PC-3 (cell line): Measurements from ENCODE around the gene EXOSC3. TPM values are rescaled to one million over a fixed set of nuclear protein-coding genes. Genes with fewer than 3 reads are reported as not detected.

ENCODE experiments used
- ATAC-seq: fragments of 200-7000 bp; cut with Tn5 transposase; 2 replicates; pipeline ENCODE4 v1.9.1; 2020; ENCODE audit warnings: mild to moderate bottlenecking, moderate library complexity
- BruUV-seq: library from RNA; stranded (reverse); fragments of 400-500 nt; replicated peaks from 2 replicates; lab custom pipeline; 2021; lab: Mats Ljungman, UMichigan
- CTCF ChIA-PET: fragments of 300-600 bp; sonication (Branson Sonifier 250); formaldehyde crosslinking; loops from one replicate; lab custom pipeline; 2022; ENCODE audit warnings: antibody characterized with exemption; lab: Charles Lee
- POLR2A ChIA-PET: fragments of 300-600 bp; sonication (Branson Sonifier 250); formaldehyde crosslinking; loops from one replicate; lab custom pipeline; 2022; ENCODE audit warnings: antibody characterized with exemption; ENCODE audit not compliant: unreplicated experiment; lab: Charles Lee
- DNase-seq: peaks from one replicate; pipeline ENCODE4 v3.0.0-alpha.2; 2015
- H2AFZ ChIP-seq: fragments of 300-600 bp; sonication (generic); 2 replicates; pipeline ENCODE4 v1.6.0; 2016; ENCODE audit warnings: antibody characterized with exemption, low read length
- H3F3A ChIP-seq: fragments of 300-600 bp; sonication (generic); one replicate; pipeline ENCODE4 v1.6.0; 2017; ENCODE audit warnings: antibody characterized with exemption, low read length, control low read depth, mild to moderate bottlenecking; ENCODE audit not compliant: unreplicated experiment
- H3K27ac ChIP-seq: fragments of 300-600 bp; sonication (generic); 2 replicates; pipeline ENCODE4 v1.5.1; 2016; ENCODE audit warnings: mild to moderate bottlenecking, low read length
- H3K27me3 ChIP-seq: fragments of 300-600 bp; sonication (generic); 2 replicates; pipeline ENCODE4 v1.6.1; 2016; ENCODE audit warnings: low read length, mixed read lengths
- H3K36me3 ChIP-seq: fragments of 300-600 bp; sonication (generic); 2 replicates; pipeline ENCODE4 v1.6.1; 2016; ENCODE audit warnings: low read depth, mixed run types, low read length, mixed read lengths
- H3K4me1 ChIP-seq: fragments of 300-600 bp; sonication (generic); 2 replicates; pipeline ENCODE4 v1.5.1; 2016; ENCODE audit warnings: low read length; ENCODE audit not compliant: insufficient read depth
- H3K4me2 ChIP-seq: fragments of 300-600 bp; sonication (generic); 2 replicates; pipeline ENCODE4 v1.6.0; 2016; ENCODE audit warnings: low read length
- H3K4me3 ChIP-seq: fragments of 300-600 bp; sonication (generic); 2 replicates; pipeline ENCODE4 v1.5.1; 2016; ENCODE audit warnings: mild to moderate bottlenecking, low read length, mixed read lengths
- H3K79me2 ChIP-seq: fragments of 300-600 bp; sonication (generic); 2 replicates; pipeline ENCODE4 v1.6.1; 2017; ENCODE audit warnings: low read length, mixed read lengths
- H3K9ac ChIP-seq: fragments of 300-600 bp; sonication (generic); 2 replicates; pipeline ENCODE4 v1.6.0; 2016; ENCODE audit warnings: mild to moderate bottlenecking, low read length
- H3K9me2 ChIP-seq: fragments of 300-600 bp; sonication (generic); replicated peaks from 2 replicates; pipeline ENCODE4 v1.6.1; 2016; ENCODE audit warnings: mixed run types, low read length, mixed read lengths
- H3K9me3 ChIP-seq: fragments of 300-600 bp; sonication (generic); 2 replicates; pipeline ENCODE4 v1.6.1; 2016; ENCODE audit warnings: low read length, mixed read lengths
- H4K20me1 ChIP-seq: fragments of 300-600 bp; sonication (generic); 2 replicates; pipeline ENCODE4 v1.6.1; 2016; ENCODE audit warnings: low read length, mixed read lengths
- CTCF ChIP-seq: fragments of 300-600 bp; sonication (generic); conservative IDR thresholded peaks from 2 replicates; pipeline ENCODE4 v1.5.1; 2017; ENCODE audit warnings: antibody characterized with exemption, low read depth, mild to moderate bottlenecking, low read length
- EZH2 ChIP-seq: fragments of 300-600 bp; sonication (generic); IDR thresholded peaks from one replicate; pipeline ENCODE4 v1.6.1; 2017; ENCODE audit warnings: antibody characterized with exemption, mild to moderate bottlenecking, low read length; ENCODE audit not compliant: unreplicated experiment
- EZH2phosphoT487 ChIP-seq: fragments of 300-600 bp; sonication (generic); IDR thresholded peaks from 2 replicates; pipeline ENCODE4 v1.6.1; 2018; ENCODE audit warnings: mild to moderate bottlenecking, antibody characterized with exemption, low read length, borderline replicate concordance
- intact Hi-C: fragments of 100-400 bp; cut with micrococcal nuclease; formaldehyde crosslinking; loops from 2 replicates; pipeline ENCODE4 v1.9.0; 2023
- total RNA-seq: library from RNA; depleted of rRNA; stranded (reverse); fragments of >200 nt; gene quantifications from 2 replicates; pipeline ENCODE4 v1.2.3, GENCODE V29; 2014

The EXOSC3 gene
- total RNA-seq, 1 experiment from 2014 or later, result 98.3 TPM

DNA sequence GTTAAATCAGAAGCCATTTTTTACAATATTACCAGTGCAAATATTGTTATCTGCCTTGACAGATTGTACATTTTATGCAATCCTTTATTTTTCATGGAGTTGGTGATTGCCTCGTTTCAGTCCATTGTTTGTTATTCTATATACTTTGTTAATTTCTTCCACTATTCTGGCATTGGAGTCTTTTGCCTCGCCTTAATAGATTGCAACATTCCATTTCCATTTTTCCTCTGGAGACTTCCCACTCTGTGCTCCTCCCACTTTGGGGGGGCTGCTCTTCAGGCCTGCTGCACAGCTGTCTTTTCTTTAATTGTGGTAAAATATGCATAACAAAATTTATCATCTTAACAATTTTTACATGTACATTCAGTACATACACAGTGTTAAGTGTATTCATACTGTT, 11.4 kb upstream of the EXOSC3 start:
- no peaks in the 10 kb centered on the region for H3K36me3 ChIP-seq
- no peak overlapping the region for H3K27ac ChIP-seq
- ATAC-seq, result no peak
- H3K79me2 ChIP-seq, result peaks cover 4% of the 10 kb centered on the region
- ChIA-PET CTCF (no interaction called here), POLR2A (no interaction called here)
- intact Hi-C loops, result no loop called here
- H3K27me3 ChIP-seq, result no peaks in the 10 kb centered on the region
- H2AFZ ChIP-seq, result no peak overlapping the region
- no peak overlapping the region for H3K4me3 ChIP-seq
- no peak for DNase-seq
- TF ChIP-seq CTCF, result no peak
- TF ChIP-seq EZH2, result no peak
- no peak for TF ChIP-seq EZH2phosphoT487
- BruUV-seq, result no TSS peak
- H3F3A ChIP-seq, result no peaks in the 10 kb centered on the region
- H3K9me2 ChIP-seq, result no peaks in the 10 kb centered on the region
- no peak overlapping the region for H3K4me2 ChIP-seq
- peaks cover 3% of the 10 kb centered on the region; the same call in 1 of the 2 replicates for H3K4me1 ChIP-seq
- no peaks in the 10 kb centered on the region for H3K9me3 ChIP-seq
- H4K20me1 ChIP-seq, result no peaks in the 10 kb centered on the region
- H3K9ac ChIP-seq, result no peak overlapping the region

- no peaks in the 10 kb centered on the region for H4K20me1 ChIP-seq
- intact Hi-C loops, result no loop called here
Observed at GRCh38 chr9:37792122-37792521, 7.3 kb upstream of the EXOSC3 start.

More at GRCh38 chr9:37792122-37792521, 7.3 kb upstream of the EXOSC3 start:
- Histone ChIP-seq H2AFZ (no peak overlapping the region), H3K4me1 (no peaks in the 10 kb centered on the region), H3K9ac (no peak overlapping the region), H3K4me3 (no peak overlapping the region), H3K36me3 (no peaks in the 10 kb centered on the region), H3K27me3 (no peaks in the 10 kb centered on the region), H3K4me2 (no peak overlapping the region), H3K27ac (no peak overlapping the region), H3K79me2 (no peaks in the 10 kb centered on the region), H3K9me2 (no peaks in the 10 kb centered on the region), H3K9me3 (no peaks in the 10 kb centered on the region), H3F3A (no peaks in the 10 kb centered on the region)
- ChIA-PET POLR2A (no interaction called here), CTCF (no interaction called here)
- ATAC-seq (no peak), DNase-seq (no peak)
- no TSS peak for BruUV-seq
- TF ChIP-seq CTCF (no peak), EZH2phosphoT487 (no peak), EZH2 (no peak)
